ENCODE results near the gene VCL.

Gene VCL

DNA sequence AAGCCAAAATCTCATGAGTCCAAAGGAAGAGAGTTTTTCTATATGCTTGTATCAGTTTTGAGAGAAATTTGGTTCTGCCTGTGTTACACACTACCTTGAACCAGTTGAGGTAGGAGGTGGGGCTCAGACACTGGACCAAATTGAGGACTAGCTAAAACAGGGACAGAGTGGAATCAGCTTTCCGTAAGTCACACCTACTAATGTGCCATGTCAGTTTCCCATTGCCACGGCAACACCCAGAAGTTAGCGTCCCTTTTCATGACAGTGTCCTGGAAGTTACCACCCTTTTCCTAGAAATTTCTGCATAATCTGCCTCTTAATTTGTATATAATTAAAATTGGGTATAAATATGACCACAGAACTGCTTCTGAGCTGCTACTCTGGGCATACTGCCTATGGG lies 162.1 kb downstream of the VCL start:
- no peak for DNase-seq

DNA sequence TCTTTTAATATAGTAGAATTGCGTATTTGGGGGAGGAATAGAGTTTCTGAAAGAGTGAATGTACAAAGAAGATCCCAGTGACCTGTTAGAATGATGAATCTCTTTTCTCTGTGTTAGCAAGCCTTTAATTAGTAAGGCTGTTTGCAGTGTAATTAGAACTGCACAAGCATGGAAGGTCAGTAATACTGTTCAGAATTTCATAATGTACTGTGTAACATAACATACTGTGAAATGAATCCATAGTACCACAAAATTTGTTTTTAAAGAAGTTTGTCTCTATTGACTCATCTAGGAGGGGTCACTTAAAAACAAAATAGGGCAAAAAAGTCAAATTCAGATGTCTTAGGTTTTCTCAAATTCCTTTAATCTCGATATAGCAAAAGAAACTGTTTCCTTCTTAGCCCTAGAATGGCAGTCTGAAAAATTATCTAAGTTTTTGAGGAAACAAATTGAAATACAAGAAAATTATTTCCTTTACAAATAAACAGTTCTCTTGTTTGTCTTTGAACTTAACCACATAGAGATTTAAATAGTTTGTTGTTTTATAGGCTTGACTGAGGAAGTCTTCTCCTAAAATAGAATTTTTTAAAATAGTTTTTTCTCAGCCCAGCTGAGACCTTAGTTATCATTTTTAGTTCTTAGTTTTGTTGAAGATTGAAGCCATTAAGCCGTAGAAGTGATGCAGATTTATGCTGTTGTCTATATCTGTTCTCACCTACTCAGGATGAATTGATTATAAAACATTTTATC lies 165.6 kb downstream of the VCL start:
- DNase-seq: no peak

DNA sequence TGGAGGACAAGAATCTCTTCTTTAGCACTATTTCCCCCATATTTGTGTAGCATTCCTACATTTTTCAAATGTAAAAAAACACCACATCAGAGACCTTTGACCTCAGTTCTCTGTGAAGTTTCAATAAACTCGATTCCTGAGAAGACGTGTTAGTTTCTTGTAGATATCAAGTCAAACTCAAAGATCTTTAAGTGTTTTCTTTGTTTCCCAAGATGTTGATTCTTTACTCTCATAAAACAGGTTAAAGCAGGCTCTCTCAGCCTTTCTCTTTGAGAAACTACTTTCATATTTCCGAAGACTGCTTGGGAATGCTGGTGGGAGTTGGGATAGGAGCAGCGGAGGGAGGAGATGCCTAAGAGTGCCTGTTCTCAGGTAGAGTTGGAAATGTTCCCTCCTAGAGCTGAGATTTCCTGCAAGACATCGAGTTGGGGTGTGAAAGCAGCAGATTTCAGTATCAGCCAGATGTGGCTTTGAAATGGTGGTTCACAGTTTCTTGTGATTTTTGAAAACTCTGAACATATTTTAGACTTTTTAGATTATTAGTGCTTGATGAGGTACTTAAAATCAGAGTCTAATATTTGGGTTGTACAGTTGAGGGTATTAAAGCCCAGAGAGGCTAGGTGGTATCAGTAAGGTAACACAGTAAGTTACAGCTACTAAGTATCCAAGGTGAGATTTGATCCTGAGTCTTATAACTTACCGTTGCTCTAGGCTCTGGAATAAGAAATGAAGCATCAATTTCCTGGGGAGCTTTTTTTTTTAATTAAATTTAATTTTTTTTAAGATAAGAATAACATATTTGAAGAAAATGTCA lies 167.0 kb downstream of the VCL start:
- DNase-seq: no peak

- DNase-seq: no peak
These were observed 167.6 kb downstream of the VCL start for GRCh38 chr10:74165530-74165901.

DNA sequence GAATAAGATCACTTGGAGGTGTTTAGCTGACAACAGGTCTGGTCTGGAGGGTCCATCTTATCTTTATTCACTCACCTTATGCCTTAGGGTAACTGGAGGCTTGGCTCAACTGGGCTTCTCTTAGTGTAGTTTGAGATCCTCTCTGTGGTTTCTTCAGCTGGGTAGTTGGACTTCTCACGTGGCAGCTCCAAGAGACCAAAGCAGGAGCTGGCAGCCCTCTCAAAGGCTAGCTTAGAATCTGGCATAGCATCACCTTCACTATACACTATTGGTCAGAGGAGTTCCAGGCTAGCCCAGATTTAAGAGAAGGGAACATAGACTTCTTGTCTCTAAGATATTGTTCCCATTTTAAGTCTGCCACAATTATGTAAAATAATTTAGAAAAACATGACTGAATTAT lies 169.5 kb downstream of the VCL start:
- DNase-seq: no peak
